KOPT-K1 (cell line): ENCODE data around the gene GATAD1.
"Not testable (repeated sequence)": the region's sequence is repeated elsewhere in the genome, so short reads cannot be mapped to it uniquely, and the experiment has no call there.

Source experiments
- H3K27ac ChIP-seq: fragments of 200-600 bp; sonication (generic); 2 replicates; pipeline ENCODE4 v1.5.1; 2016; ENCODE audit warnings: antibody characterized with exemption, mild to moderate bottlenecking, low read depth, low read length; ENCODE audit not compliant: poor library complexity, severe bottlenecking
- H3K36me3 ChIP-seq: fragments of 200-600 bp; sonication (generic); 2 replicates; pipeline ENCODE4 v1.5.1; 2017; ENCODE audit warnings: antibody characterized with exemption, mild to moderate bottlenecking, low read length, moderate library complexity; ENCODE audit not compliant: insufficient read depth
- H3K9me3 ChIP-seq: fragments of 200-600 bp; sonication (generic); 2 replicates; pipeline ENCODE4 v1.5.1; 2017; ENCODE audit warnings: antibody characterized with exemption, low read length, mild to moderate bottlenecking; ENCODE audit not compliant: insufficient read depth, poor library complexity, severe bottlenecking

The GATAD1 gene

DNA sequence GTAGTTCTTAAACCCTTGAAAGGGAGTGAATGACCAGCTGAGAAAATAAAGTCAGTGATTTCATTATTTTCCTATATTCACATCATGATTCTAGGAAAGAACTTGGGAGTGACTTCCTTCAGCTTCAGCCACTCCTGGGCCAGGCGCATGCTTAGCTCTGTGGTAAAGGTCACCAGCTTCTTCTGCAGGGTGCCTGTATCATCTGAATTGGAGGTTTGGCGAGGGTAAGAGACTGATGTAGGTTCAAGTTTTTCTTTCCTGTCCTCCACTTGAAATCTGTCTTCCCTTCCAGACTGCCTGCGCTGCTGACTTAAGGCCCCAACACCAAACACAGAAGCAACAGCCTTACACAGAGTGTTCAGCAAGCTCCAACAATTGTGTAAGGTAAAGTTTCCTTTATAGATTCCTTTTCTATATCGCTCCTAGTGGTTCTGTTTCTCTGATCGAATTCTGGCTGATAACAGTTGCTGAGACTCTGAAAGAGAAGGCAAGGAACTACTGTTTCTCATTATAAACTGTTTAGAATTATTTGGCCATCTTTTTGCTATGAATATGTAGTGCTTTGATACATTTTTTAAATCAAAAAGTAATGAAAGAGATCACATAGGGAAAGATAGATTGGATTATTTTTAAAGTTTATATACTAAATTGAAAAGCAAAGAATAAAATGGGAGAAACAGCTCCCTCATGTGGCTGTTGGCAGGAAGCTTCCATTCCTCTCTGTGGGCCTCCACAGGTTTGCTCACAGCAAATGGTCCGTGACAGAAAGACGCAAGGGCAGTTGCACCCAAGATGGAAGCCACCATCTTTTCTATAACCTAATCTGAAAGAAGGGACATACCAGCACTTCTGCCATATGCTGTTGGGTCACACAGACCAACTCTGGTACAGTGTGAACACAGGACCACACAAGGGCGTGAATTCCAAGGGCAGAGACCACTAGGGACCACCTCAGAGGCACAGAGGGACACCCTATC lies 14.0 kb downstream of the GATAD1 start:
- H3K27ac ChIP-seq: no peak overlapping the region
- no peaks in the 10 kb centered on the region for H3K9me3 ChIP-seq
- H3K36me3 ChIP-seq: peaks cover 5% of the 10 kb centered on the region

GRCh38 chr7:92462560-92462959 lies 15.3 kb downstream of the GATAD1 start:
- no peak overlapping the region for H3K27ac ChIP-seq
- H3K9me3 ChIP-seq: no peaks in the 10 kb centered on the region
- no peaks in the 10 kb centered on the region for H3K36me3 ChIP-seq

- Histone ChIP-seq H3K27ac (no peak overlapping the region), H3K9me3 (peaks cover 13% of the 10 kb centered on the region), H3K36me3 (no peaks in the 10 kb centered on the region)
These were observed 17.2 kb downstream of the GATAD1 start for GRCh38 chr7:92464515-92464914.

DNA sequence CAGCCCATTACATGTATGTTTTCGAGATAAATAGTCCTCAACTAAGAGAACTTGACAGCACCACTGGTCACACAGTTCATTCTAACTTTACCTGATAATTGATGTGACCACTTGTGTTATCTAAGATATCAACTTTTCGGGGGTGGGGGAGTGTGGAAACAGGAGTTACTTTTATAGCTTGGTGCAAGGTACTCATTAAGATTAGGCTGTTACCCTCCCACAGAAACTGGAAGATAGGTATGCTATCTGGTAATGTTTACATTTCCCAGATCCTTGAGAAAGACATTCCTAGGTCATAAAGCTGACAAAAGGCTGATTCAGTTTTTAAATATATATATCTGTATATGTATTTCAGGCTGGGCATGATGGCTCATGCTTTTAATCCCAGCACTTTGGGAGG lies 19.4 kb downstream of the GATAD1 start:
- Histone ChIP-seq H3K36me3 (no peaks in the 10 kb centered on the region), H3K27ac (no peak overlapping the region), H3K9me3 (peaks cover 13% of the 10 kb centered on the region)

DNA sequence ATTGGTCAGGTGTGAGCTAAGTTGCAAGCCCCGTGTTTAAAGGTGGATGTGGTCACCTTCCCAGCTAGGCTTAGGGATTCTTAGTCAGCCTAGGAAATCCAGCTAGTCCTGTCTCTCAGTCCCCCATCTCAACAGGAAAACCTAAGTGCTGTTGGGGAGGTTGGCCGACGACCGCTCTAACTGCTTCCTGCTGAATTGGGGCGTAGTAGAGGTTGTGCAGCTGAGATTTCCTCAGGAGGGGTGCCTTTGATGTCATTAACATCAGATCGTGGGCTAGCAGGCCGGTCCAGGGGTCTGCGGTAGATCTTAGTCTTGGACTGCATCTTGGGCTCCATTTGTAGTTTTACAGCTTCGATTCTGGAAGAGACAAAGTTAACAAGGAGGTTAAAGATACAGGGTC lies 21.3 kb downstream of the GATAD1 start:
- H3K36me3 ChIP-seq, H3K27ac ChIP-seq: not testable (repeated sequence)
- peaks cover 13% of the 10 kb centered on the region for H3K9me3 ChIP-seq

DNA sequence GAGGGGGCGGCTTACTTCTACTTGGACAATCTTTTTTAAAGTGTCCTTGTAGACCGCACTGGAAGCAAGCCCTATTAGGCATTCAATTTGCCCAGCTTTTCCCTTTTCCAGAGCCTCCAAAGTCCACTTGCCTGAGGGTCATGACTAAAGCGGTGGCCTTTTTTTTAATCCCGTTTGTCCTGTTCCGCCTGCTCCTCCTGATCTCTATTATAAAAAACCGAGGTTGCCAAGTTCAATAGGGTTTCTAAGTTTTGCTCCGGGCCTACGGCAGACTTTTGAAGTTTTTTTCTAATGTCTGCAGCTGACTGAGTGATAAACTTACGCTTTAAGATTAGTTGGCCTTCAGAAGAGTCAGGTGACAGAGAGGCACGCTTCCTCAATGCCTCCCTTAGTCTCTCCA lies 26.7 kb downstream of the GATAD1 start:
- not testable (repeated sequence) for H3K36me3 ChIP-seq, H3K27ac ChIP-seq, H3K9me3 ChIP-seq

GRCh38 chr7:92475261-92475770 lies 28.0 kb downstream of the GATAD1 start:
- H3K36me3 ChIP-seq, H3K27ac ChIP-seq, H3K9me3 ChIP-seq: not testable (repeated sequence)

- H3K9me3 ChIP-seq, H3K36me3 ChIP-seq, H3K27ac ChIP-seq: not testable (repeated sequence)
These were observed 28.7 kb downstream of the GATAD1 start for GRCh38 chr7:92475851-92476590.

DNA sequence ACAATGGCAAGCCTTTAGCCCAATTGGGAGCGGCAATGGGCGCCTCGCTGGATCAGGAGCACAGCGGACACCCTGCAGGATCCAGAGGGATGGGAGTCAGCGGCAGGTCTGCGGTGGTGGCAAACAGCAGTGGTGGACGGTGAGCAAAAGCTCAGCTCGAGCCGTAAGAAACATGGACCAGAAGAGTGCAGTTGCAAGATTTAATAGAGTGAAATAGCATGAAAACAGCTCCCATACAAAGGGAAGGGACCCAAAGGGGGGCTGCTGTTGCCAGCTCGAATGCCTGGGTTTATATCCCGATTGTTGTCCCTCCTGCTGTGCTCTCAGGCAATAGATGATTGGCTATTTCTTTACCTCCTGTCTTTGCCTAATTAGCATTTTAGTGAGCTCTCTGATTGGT lies 30.4 kb downstream of the GATAD1 start, which contains the start of gene ERVW-1:
ERVW-1 (minus strand) TSS at position 266 of the 400 bp plus-strand sequence. CDS start 7,565 bp downstream, outside the sequence.
- H3K27ac ChIP-seq, H3K9me3 ChIP-seq, H3K36me3 ChIP-seq: not testable (repeated sequence)

GRCh38 chr7:92478095-92478494 lies 30.8 kb downstream of the GATAD1 start:
- no peaks in the 10 kb centered on the region for H3K36me3 ChIP-seq
- no peaks in the 10 kb centered on the region for H3K9me3 ChIP-seq
- no peak overlapping the region for H3K27ac ChIP-seq

DNA sequence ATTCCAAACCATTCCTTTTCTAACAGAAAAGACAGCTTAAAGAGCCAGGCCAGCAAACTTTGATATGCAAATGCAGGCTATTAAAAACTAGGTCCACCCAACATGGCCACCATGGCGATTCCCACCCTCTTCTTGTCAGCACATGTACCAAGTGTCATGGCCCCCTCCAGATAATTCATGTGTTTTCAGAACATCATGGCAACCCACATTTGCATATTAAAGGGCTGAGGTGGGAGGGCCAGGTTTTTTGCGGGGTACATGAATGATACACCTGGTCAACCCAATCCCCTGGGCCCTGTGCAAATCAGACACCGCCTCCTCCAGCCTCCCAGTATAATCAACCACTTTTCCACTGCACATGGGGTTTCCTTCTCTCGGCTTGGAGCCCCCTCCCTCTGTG lies 31.4 kb downstream of the GATAD1 start:
- H3K9me3 ChIP-seq: no peaks in the 10 kb centered on the region
- H3K36me3 ChIP-seq: no peaks in the 10 kb centered on the region
- no peak overlapping the region for H3K27ac ChIP-seq

GRCh38 chr7:92479146-92479545 lies 31.9 kb downstream of the GATAD1 start:
- H3K27ac ChIP-seq, H3K9me3 ChIP-seq, H3K36me3 ChIP-seq: not testable (repeated sequence)

GRCh38 chr7:92483624-92484023 lies 36.3 kb downstream of the GATAD1 start:
- not testable (repeated sequence) for H3K9me3 ChIP-seq, H3K27ac ChIP-seq
- H3K36me3 ChIP-seq: peaks cover 36% of the 10 kb centered on the region

- H3K27ac ChIP-seq, H3K9me3 ChIP-seq: not testable (repeated sequence)
These were observed 36.9 kb downstream of the GATAD1 start for GRCh38 chr7:92484226-92484625.

GRCh38 chr7:92485267-92485892 lies 38.1 kb downstream of the GATAD1 start:
- Histone ChIP-seq H3K36me3 (peaks cover 54% of the 10 kb centered on the region), H3K9me3 (no peaks in the 10 kb centered on the region), H3K27ac (no peak overlapping the region)

More at GRCh38 chr7:92484226-92484625, 36.9 kb downstream of the GATAD1 start:
- peaks cover 42% of the 10 kb centered on the region for H3K36me3 ChIP-seq
